Inflammatory macrophage treated with lipopolysaccharide for 4 hours (primary cell): ENCODE measurements around the gene PSD2.

ENCODE experiments used
- DNase-seq: peaks from one replicate; pipeline ENCODE4 v3.0.0-alpha.2; 2020

The PSD2 gene

GRCh38 chr5:139795074-139796001 is at the start of gene PSD2:
PSD2 (plus strand) TSS chr5:139795808; CDS start chr5:139809441, 13,633 bp downstream.
- no peak for DNase-seq

DNA sequence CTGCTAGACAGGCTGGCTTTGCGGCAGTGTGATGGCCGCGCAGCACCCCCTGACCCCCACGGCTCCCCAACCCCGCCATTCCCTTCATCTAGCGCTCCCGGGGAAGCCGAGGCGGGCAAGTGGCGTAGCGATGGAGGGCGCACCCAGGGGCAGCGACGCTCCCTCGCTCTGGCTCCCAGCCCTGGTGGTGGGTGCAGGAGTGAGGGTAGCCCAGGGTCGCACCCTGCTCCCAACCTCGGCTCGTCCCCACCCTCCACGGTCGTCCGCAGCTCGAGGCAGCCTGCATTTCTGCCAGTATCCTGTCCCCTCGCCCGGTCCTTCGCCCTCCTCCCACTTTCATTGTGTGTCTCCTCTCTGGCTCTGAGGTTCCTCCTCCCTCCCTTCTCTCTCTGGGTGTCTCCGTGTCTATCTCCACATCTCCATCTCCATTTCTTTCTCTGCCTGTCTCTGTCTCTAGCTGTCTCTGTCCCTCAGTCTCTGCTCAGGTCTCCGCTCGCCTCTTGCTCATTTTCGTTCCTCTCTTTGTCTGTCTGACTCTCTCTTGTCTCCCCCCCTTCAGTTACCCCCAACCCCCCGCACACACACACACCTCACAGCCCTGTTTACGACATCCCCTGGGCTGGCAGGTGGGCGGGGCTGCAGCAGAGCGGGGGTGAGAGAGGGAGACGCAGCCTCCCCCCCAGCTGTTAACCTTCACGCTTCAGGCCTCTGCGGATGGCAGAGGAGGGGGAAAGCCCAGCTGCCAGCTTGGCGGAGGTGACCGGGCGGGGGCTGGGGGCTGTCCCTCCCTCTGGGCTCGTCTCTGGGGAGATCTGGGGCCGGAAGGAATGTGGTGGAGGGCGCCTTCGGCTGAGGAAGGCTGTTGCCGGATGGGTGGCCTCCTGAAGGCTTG is 48.7 kb upstream of the PSD2 start:
- DNase-seq, result peak; percentile 38

DNA sequence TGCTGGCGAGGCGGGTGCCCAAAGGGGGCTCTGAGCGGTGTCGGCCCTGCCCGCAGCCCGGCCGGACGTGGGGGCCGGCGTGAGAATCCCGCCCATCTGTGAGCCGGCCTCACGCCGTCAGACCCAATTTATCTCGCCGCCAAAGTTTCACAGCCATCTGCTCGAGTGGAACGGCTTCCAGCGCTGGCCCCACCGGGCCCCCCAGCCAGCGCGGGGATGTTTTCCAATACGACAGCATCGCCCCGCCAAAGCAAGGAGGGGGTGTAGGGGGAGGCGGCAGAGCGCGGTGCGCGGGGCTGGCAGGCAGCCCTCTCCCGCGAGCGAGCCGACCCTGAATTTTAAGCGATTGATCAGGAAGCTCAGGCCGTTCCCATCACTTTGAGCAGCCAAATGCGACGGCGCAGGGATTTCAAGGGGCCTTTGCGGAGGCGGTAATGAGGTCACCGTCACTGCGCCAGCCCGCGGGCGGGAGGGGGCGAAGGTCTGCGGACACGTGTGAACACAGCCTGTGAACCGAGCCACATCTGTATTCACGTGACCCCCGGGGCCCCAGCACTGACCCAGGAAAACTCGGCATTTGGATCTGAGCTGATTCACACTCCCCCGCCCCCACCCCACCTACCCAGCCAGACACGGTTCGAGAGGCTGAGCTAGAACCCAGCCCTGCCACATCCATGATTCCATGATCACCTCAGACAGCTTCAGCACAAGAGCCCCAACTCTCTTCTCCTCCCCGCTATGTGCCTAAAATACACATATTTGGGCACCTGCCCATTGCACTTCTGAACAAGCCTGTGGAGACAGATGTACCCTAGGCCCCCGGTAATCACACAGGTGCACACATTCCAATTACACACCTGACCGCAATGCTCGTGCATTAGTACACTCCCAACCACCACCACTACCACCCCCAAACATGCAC is 47.8 kb upstream of the PSD2 start:
- peak; percentile 69 for DNase-seq

DNA sequence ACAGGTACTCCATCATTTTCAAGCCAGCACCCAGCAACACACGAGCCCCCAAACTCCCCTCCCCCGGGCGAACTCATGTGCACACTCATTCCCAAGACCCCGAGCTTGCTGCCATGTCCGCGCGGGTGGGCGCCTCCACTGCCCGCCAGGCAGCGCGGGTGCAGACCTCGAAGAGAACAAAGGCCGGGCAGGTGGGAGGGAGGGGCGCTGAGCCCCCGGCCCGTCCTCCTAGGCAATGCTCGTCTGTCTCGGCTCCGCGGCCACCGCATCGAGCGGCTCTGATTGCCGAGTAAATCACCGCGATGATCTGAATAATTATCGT is 47.1 kb upstream of the PSD2 start:
- DNase-seq, result no peak

GRCh38 chr5:139749242-139749641 is 46.4 kb upstream of the PSD2 start:
- DNase-seq, result no peak

DNA sequence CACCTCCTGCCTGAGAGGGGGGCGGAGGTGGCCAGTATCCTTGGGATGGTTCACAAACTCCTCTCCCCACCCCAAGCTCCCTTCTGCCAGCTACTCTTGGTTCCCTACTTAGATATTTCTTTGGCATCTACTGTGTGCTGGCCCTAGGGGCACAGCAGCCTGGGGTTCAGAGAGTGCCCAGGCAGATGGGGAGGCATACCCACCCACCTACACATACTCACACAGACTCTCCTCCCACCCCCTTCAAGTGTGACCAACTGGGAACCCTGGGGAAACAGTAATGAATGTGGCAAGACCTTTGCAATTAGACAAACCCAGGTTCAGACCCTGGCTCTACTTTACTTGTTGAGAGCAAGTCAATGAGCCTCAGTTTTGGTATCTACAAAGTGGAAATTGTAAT is 44.4 kb upstream of the PSD2 start:
- DNase-seq, result no peak

- no peak for DNase-seq
Observed at GRCh38 chr5:139752506-139753473, 42.8 kb upstream of the PSD2 start.

- DNase-seq, result no peak
Observed at GRCh38 chr5:139755892-139756671, 39.5 kb upstream of the PSD2 start.

- no peak for DNase-seq
Observed at GRCh38 chr5:139756971-139757370, 38.6 kb upstream of the PSD2 start.

- DNase-seq, result no peak
Observed at GRCh38 chr5:139757727-139758509, 37.7 kb upstream of the PSD2 start.

DNA sequence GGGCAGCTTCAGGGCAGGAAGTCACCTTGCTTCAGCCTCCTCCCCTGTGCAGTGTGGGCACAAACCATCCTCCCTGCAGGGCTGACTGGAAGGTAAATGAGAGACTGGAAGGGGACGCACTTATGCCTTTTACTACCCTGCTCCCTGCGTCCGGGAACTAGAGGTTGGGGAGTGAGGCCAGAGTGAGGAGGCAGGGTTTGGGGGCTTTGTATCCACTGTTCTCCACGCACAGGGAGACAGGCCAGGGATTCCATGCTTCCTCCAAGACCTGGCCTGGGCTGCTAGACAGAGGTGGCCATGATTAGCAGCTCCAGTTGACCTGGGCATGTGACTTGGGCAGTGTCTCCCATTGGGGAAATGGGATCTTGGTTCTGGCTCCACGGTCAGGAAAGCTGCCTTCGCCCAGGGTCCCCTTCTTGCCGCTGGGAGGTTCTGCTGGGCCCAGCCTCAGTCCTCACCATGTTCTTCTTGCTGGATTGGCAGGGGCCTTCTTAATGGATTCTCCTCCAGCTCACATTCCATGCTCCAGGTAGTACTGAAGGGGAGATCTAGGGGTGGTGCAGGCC is 37.0 kb upstream of the PSD2 start:
- no peak for DNase-seq

DNA sequence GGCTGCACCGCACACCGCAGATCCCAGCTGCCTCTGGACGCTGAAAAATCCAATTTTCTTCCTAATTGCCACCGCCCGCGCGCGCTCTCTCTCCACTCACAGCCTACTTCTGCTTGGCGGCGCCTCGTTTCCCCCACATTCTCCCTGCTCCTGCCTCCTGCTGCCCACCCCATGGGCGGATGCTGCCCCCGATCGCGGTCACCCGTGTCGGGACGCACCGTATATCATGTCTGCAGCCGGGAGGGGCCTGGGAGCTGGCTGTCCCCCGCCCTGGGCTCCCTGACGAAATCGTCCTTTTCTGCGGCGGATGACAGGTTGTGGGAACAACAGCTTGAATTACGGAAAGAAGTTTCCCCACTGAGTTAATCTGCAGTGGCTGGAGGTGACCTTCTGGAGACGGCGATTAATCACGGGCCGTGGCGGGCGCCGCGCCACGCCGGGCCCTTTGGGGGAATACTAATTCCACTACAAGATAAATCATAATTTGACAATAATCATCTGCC is 36.3 kb upstream of the PSD2 start:
- DNase-seq, result peak; percentile 44

GRCh38 chr5:139760066-139761056 is 35.2 kb upstream of the PSD2 start:
- no peak for DNase-seq

- DNase-seq, result no peak
Observed at GRCh38 chr5:139761057-139761450, 34.6 kb upstream of the PSD2 start.

GRCh38 chr5:139761501-139761900 is 34.1 kb upstream of the PSD2 start:
- DNase-seq, result no peak

DNA sequence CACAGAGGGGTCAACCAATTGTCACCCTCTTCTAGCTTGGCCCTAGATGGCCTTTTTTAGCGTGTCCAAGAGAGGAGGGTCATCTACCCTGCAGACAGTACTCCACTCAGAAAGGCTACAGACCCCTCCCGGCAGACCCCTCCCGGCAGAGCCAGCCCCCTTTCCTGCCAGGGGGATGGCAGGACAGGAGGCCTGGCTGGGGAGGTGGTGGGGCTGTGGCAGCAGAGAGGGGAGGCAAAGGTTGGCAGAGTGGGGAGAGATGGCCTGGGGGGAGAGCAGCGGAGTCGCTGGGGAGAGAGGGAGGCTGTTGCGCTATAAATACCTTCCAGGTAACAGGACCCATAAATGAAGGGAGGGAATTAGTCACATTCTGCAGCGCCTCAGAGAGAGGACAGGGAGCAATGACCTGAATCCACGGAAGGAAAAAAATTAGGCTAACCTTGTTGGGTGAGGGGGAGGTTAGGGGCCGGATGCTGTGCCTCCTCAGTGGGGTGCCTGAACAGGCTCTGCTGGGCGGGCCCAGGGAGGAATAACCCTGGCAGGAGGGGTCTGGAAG is 32.9 kb upstream of the PSD2 start:
- no peak for DNase-seq

- DNase-seq, result no peak
Observed at GRCh38 chr5:139763280-139763929, 32.2 kb upstream of the PSD2 start.
